H7 (cell line): ENCODE data around the gene MMD. TPM values are rescaled to one million over a fixed set of nuclear protein-coding genes. Genes with fewer than 3 reads are reported as not detected.

Experiments
- DNase-seq: peaks from one replicate; pipeline ENCODE4 v3.0.0; 2012
- H3K27me3 ChIP-seq: 2 replicates; pipeline ENCODE4 v1.6.0; 2011; ENCODE audit warnings: mild to moderate bottlenecking, low read length; ENCODE audit not compliant: control insufficient read depth, insufficient read depth
- H3K36me3 ChIP-seq: replicated peaks from 2 replicates; pipeline ENCODE4 v1.5.1; 2011; ENCODE audit warnings: low read length; ENCODE audit not compliant: control insufficient read depth, insufficient read depth
- H3K4me3 ChIP-seq: 2 replicates; pipeline ENCODE4 v1.5.1; 2011; ENCODE audit warnings: low read depth, mild to moderate bottlenecking, control low read depth, low read length, moderate library complexity; ENCODE audit not compliant: insufficient read depth
- total RNA-seq: library from RNA; depleted of rRNA; stranded (reverse); fragments of >200 nt; shearing (Covaris generic); gene quantifications from 2 replicates; pipeline ENCODE4 v1.2.3, GENCODE V29; 2014

MMD gene
- total RNA-seq, 1 experiment from 2014 or later: 57.0 TPM

GRCh38 chr17:55420067-55420775 lies 1.4 kb downstream of the MMD start:
- Histone ChIP-seq H3K36me3 (no peaks in the 10 kb centered on the region), H3K4me3 (peak overlapping the region; percentile 93), H3K27me3 (no peaks in the 10 kb centered on the region)
- no peak for DNase-seq

- Histone ChIP-seq H3K36me3 (peaks cover 4% of the 10 kb centered on the region), H3K27me3 (no peaks in the 10 kb centered on the region), H3K4me3 (no peak overlapping the region)
- DNase-seq: no peak
Measured at GRCh38 chr17:55418369-55419268, 3.0 kb downstream of the MMD start.

GRCh38 chr17:55417411-55418268 lies 4.0 kb downstream of the MMD start:
- DNase-seq: no peak
- no peaks in the 10 kb centered on the region for H3K27me3 ChIP-seq
- no peak overlapping the region for H3K4me3 ChIP-seq
- peaks cover 4% of the 10 kb centered on the region for H3K36me3 ChIP-seq

GRCh38 chr17:55416470-55417052 lies 5.1 kb downstream of the MMD start:
- DNase-seq: no peak
- Histone ChIP-seq H3K36me3 (peaks cover 4% of the 10 kb centered on the region), H3K4me3 (no peak overlapping the region), H3K27me3 (no peaks in the 10 kb centered on the region)

- H3K36me3 ChIP-seq: peaks cover 9% of the 10 kb centered on the region
- H3K27me3 ChIP-seq: no peaks in the 10 kb centered on the region
- H3K4me3 ChIP-seq: no peak overlapping the region
- DNase-seq: no peak
Measured at GRCh38 chr17:55416000-55416399, 5.6 kb downstream of the MMD start.

GRCh38 chr17:55414983-55415382 lies 6.7 kb downstream of the MMD start:
- no peak for DNase-seq
- H3K36me3 ChIP-seq: peaks cover 18% of the 10 kb centered on the region
- H3K4me3 ChIP-seq: no peak overlapping the region
- no peaks in the 10 kb centered on the region for H3K27me3 ChIP-seq

GRCh38 chr17:55413825-55414489 lies 7.7 kb downstream of the MMD start:
- no peak for DNase-seq
- Histone ChIP-seq H3K36me3 (peaks cover 22% of the 10 kb centered on the region), H3K4me3 (no peak overlapping the region), H3K27me3 (no peaks in the 10 kb centered on the region)

- no peak for DNase-seq
- Histone ChIP-seq H3K36me3 (peaks cover 32% of the 10 kb centered on the region), H3K4me3 (no peak overlapping the region), H3K27me3 (no peaks in the 10 kb centered on the region)
Measured at GRCh38 chr17:55411463-55411855, 10.2 kb downstream of the MMD start.

- Histone ChIP-seq H3K36me3 (peaks cover 33% of the 10 kb centered on the region), H3K4me3 (no peak overlapping the region), H3K27me3 (no peaks in the 10 kb centered on the region)
- DNase-seq: no peak
Measured at GRCh38 chr17:55410722-55411462, 10.7 kb downstream of the MMD start.

GRCh38 chr17:55409030-55409800 lies 12.4 kb downstream of the MMD start:
- no peak for DNase-seq
- no peaks in the 10 kb centered on the region for H3K27me3 ChIP-seq
- peaks cover 41% of the 10 kb centered on the region for H3K36me3 ChIP-seq
- H3K4me3 ChIP-seq: no peak overlapping the region

GRCh38 chr17:55407641-55408566 lies 13.7 kb downstream of the MMD start:
- no peak for DNase-seq
- Histone ChIP-seq H3K27me3 (no peaks in the 10 kb centered on the region), H3K4me3 (no peak overlapping the region), H3K36me3 (peaks cover 40% of the 10 kb centered on the region)

- H3K27me3 ChIP-seq: no peaks in the 10 kb centered on the region
- H3K36me3 ChIP-seq: peaks cover 33% of the 10 kb centered on the region
- no peak overlapping the region for H3K4me3 ChIP-seq
- no peak for DNase-seq
Measured at GRCh38 chr17:55405600-55405999, 16.0 kb downstream of the MMD start.
